NCI-H345 (cell line): Measurements from ENCODE around the gene LYRM2.

Experiments used
- DNase-seq: peaks from one replicate; lab custom pipeline; 2025; lab: John Stamatoyannopoulos, UW

Gene LYRM2, protein sequence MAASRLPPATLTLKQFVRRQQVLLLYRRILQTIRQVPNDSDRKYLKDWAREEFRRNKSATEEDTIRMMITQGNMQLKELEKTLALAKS

GRCh38 chr6:89638320-89639195, at the start of gene LYRM2:
Gene LYRM2 (minus strand): TSS chr6:89638747. CDS start chr6:89638716, 31 bp downstream.
- peak; percentile 93 for DNase-seq

- DNase-seq, result no peak
Observed at GRCh38 chr6:89688328-89688727, 49.8 kb upstream of the LYRM2 start.

DNA sequence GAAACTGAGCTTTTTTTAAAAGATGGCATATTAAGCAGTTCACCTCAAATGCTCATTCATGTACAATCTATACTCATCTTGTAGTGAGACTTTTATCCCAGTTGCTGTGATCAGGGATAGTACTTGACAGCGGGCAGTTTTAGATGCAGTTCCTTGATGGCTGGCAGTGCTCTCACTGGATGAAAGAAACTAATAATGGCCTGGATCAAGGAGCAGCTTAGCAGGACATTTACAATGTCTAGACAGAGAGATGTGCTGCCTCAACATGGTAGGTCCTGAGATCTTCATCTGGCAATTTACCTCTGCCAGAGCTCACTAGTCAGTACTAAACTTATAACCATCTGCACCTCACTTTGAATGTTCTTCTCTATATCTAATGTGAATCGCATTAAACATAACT, 46.8 kb upstream of the LYRM2 start:
- no peak for DNase-seq

DNA sequence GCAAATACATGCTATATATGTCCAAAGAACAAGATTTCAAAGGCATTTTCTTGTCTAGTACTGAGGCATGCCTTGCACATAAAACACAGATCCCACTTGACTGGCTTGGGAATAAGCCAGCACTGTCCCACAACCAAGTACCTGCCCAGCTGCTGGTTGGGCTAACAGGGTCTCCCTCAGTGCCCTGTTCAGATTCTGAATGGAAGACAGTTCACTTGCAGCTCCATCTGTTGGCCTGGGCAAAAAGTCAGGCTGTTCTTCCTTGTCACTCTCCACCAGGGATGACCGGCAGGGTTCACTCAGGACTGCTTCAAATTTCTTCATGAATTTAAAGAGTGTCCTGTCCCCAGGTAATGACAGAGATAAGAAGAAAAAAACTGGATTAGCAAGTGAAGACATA, 44.4 kb upstream of the LYRM2 start:
- no peak for DNase-seq

DNA sequence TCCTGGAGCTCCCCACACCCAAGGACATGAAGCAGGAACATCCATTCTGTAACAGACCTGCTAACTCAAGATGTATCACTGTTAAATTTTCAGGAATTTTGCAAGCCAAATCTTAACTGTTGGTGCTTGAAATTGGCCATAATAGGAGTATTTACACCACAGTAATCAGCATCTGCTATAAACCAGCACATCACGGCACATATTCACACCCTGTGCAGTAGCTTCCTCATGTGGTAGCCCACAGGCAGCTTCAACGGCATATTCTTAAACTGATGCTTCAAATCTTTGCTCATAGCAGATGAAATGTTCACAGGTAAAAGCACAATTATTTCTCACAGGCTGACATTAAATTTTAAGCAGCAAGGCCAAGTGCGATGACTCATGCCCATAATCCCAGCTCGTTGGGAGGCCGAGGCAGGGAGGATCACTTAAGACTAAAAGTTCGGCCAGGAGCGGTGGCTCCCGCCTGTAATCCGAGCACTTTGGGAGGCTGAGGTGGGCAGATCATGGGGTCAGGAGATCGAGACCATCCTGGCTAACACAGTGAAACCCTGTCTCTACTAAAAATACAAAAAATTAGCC, 43.5 kb upstream of the LYRM2 start:
- DNase-seq, result no peak

GRCh38 chr6:89680551-89680950, 42.0 kb upstream of the LYRM2 start:
- DNase-seq, result no peak

DNA sequence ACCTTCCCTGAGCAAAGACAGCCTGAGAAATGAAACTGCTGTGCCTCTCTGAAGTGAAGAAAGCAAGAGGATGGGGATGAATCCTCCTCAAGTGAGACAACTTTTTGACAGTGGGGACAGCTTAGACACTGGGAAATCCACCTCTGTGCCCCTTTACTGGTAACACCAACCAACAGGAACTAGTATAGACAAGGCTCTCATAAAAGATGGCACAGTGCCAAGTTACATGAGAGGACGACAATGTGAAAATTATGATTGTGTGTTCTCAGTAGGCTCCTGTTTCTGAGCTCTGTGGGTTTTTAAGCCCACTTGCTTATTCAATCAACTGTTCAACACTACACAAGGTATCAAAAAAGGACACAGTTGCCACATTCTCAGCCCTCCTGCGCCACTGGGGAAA, 41.6 kb upstream of the LYRM2 start:
- no peak for DNase-seq

GRCh38 chr6:89679215-89680120, 40.9 kb upstream of the LYRM2 start:
- no peak for DNase-seq

DNA sequence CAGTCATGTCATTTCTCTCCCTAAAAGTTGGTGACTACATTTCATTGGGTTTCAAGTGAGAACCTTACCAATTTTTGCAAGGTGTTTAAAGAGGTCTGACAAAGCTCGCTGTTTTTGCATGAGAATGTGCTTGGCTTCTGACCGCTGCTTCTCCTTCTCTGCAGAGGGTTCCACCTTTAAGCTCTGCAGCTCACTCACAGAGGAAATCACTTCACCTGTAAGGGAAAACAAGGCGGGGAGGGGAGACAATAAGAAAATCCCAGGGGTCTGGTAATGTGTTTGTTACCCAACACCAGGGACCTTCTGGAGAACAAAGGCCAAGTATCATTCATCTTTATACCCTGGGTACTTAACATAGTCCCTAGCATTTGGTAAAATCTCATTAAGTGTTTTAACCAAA, 40.0 kb upstream of the LYRM2 start:
- no peak for DNase-seq

GRCh38 chr6:89675949-89676748, 37.6 kb upstream of the LYRM2 start:
- no peak for DNase-seq

DNA sequence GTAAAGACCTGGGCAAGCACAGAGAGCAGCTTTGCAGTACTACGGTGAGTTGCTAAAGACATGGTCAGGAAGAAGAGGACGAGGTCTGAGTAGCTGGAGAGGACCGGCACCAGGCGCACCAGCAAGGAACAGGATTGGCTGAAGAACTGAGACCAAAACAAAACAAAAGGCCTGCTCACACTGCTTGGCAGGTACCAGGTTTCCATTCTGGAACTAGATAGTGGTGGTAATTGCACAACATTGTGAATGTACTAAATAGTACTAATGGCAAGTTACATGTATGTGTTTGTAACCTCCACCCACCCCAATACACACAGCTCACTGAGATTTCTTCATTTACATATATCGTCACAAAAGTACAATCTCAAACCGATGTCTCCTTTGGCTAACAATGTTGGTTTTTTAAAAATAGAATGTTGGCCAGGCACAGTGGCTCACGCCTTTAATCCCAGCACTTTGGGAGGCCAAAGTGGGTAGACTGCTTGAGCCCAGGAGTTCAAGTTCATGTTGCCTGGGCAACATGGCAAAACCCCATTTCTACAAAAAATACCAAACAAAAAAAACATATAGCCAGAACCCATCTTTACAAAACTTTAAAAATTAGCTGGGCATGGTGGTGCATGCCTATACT, 32.5 kb upstream of the LYRM2 start:
- no peak for DNase-seq

GRCh38 chr6:89669002-89669401, 30.5 kb upstream of the LYRM2 start:
- no peak for DNase-seq

- no peak for DNase-seq
Observed at GRCh38 chr6:89667872-89668556, 29.5 kb upstream of the LYRM2 start.

GRCh38 chr6:89662659-89663223, 24.2 kb upstream of the LYRM2 start:
- no peak for DNase-seq

DNA sequence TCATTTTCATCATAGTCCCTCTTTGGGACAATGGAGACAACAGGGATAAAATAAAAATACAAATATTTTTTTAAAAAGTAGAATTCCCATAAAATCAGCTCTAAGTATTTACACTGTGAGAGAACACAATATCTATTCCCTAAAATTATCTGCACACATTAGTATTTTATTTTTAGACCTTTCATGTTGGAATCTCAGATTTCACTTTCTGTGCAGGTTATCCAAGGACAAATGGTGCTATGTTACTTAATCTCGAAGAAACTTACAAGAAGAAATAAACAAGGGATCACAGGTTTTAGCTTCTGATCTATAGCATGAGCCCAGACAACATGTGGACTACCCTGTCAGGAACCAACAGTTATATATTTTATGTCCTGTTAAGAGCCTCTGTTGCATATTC, 23.0 kb upstream of the LYRM2 start:
- no peak for DNase-seq

DNA sequence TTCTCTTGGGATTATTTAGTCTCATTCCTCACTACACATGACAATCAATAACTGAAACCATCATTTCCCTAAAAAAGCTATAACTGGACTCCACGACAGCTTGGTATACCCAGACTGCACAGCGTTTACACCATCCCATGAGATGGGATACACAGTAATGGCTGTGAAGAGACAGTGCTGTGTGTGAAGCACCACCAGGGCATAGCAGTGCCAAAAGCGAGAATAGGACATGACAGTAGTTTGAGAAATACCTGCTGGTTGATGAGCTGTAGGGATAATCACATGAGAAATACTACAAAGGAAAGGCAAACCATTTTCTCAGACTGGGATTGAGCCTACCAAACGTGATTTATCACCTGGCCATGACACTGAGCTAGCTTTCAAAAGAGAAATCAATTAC, 22.4 kb upstream of the LYRM2 start:
- no peak for DNase-seq

GRCh38 chr6:89657445-89658158, 19.1 kb upstream of the LYRM2 start:
- no peak for DNase-seq

DNA sequence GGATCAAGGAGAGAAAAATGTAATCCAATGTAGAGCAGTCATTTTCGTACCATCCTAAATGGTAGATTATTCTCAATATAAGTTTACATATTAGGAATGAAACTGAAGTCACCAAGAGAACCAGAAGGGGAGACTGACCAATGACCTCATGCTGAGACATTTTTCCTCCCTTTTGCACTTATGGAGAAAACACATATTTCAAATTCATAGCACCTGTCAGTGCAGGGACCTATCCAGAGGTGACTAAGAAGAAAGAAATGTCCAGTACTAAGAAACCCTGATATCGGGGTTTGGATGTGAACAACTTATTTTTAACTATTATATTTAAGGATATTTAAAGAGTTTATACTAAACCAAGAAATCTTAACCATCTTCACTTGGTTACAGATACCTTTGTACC, 16.6 kb upstream of the LYRM2 start:
- no peak for DNase-seq

- DNase-seq, result no peak
Observed at GRCh38 chr6:89650579-89650978, 12.0 kb upstream of the LYRM2 start.

DNA sequence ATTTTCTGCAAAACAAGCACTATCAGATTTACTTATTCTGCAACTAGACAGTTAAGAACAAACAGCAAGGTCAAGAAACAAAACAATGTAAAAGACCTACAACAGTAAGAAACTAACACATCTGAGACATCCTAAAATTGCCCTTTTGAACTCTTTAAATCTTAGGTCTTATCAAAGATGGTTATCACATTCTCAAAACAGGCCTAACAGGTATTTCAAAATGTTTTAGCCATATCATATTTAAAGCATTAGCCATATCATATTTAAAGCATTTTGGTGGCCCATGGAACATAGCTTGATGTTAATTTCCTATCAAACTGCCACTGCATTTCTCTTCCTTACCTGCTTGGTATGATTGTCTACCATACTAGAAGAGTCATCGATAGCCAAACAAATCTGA, 11.1 kb upstream of the LYRM2 start:
- DNase-seq, result no peak
